Non-pigmented ciliary epithelial cell (primary cell): ENCODE data around the gene STEAP4.
"Not testable (repeated sequence)": the region's sequence is repeated elsewhere in the genome, so short reads cannot be mapped to it uniquely, and the experiment has no call there.

Experiments used
- DNase-seq: peaks from one replicate; pipeline ENCODE4 v3.0.0-alpha.2; 2010; ENCODE audit warnings: low read depth

The STEAP4 gene

DNA sequence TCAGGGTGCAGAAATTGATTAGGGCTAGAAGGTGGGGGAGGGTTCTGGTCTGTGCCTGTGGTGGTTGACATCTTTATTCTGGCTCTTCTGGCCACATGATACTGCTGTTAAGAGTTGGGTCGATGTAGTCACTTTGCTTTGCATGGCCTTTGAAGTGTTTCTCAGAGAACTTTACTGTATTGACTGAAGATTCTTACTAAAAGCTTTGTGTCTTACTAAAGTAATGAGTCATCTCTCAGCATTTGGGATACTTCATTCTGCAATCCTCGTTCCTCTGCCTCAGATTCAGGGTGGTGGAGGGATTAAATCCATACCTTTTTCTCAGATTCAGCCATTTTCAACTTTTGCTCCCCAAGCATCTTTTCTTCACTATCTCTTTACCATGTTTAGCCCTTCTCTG lies 38.6 kb downstream of the STEAP4 start:
- no peak for DNase-seq

DNA sequence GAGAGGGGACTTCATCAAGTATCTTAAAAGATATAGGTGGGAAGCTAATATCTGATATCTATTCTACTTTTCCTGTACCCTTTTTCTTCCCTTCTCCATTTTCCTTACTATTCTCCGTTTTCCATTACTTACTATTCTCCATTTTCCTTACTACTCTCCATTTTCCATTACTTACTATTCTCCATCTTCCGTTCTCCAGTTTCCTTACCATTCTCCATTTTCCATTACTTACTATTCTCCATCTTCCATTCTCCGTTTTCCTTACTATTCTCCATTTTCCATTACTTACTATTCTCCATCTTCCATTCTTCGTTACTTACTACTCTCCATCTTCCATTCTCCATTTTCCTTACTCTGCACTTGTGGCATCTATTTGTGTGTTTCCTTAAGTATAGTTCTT lies 39.3 kb downstream of the STEAP4 start:
- DNase-seq: no peak

DNA sequence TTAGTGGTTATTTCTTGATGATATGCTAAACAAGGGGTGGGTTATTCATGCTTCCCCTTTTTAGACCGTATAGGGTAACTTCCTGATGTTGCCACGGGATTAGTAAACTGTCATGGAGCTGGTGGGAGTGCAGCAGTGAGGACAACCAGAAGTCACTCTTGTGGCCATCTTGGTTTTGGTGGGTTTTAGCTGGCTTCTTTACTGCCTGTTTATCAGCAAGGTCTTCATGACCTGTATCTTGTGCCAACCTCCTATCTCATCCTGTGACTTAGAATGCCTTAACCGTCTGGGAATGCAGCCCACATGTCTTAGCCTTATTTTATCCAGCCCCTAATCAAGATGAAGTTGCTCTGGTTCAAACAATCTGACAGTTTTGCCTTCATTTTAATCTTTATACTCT lies 41.7 kb downstream of the STEAP4 start:
- DNase-seq: not testable (repeated sequence)

DNA sequence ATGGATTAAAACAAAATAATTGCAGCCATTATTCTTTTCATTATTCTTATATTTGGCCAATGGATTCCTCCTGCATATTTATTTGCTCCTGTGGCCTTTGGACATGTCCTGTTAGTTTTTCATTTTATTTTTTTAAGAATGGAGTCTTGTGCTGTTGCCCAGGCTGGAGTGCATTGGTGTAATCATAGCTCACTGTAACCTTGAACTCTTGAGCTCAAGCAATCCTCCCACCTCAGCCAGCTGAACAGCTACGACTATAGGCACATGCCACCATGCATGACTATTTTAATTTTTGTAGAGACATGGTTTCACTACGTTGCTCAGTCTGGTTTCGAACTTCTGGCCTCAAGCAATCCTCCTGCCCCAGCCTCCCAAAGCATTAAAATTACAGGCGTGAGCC lies 44.1 kb downstream of the STEAP4 start:
- DNase-seq: no peak

DNA sequence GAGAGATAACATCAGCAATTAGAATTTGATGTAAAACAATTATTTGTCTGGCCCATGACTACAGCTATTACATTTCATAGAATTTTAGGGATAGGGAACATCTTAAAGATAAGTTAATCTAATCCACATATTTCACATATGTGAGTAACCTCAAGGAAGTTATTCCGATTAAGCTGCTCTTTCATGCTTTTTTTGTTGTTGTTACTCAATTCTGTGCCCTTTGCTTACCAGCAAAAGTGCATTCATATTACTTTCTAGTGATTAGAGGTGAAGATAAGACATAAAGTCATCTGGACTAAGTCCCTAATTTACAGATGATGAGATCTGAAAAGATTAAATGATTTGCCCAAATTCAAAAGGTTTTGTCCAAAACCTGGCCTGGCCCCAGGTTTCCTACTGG lies 46.0 kb downstream of the STEAP4 start:
- no peak for DNase-seq

DNA sequence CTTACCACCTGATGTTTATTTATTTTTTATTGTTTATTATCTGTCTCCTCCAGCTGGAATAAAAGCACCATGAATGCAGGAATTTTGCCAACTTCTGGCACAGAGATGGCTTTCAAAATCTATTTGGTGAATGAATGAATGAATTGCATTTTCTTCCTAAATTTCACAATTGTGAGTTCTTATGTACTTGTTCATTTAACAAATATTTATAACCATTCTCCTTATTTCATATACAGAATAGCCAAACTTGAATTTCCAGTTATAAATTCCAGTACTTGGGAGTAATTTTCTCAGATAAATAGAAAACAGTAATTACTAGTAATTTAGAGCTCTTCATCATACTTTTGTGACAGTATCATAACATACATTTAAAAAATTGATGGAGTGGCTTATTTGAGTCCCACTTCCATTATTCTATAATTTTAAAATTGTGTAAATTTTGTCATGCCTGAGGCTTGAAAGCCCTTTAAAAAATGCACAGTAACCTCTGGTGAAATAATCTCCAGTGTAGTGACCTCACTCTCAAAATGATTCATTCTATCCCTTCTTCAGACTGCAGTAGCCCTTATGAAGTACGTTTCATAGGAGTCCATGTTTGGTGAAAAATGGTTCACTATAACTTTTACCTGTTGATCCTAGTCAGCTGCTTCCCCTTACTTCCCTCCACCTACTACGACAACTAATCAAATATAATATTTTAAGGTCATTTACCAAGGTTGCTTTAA lies 46.9 kb downstream of the STEAP4 start:
- DNase-seq: no peak

DNA sequence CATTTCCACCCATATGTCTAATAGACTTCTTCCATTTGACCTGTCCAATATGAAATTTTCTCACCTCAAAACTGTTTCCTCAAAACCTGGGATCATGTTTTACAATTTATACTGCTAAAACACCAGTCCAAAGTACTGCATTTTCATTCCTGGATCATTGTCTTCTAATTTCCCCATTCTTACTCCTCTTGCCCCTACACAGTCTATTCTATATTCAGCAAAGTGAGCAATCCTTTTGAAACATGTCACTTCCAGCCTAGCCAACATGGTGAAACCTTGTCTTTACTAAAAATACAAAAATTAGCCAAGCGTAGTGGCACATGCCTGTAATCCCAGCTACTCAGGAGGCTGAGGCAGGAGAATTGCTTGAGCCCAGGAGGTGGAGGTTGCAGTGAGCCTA lies 48.4 kb downstream of the STEAP4 start:
- not testable (repeated sequence) for DNase-seq

DNA sequence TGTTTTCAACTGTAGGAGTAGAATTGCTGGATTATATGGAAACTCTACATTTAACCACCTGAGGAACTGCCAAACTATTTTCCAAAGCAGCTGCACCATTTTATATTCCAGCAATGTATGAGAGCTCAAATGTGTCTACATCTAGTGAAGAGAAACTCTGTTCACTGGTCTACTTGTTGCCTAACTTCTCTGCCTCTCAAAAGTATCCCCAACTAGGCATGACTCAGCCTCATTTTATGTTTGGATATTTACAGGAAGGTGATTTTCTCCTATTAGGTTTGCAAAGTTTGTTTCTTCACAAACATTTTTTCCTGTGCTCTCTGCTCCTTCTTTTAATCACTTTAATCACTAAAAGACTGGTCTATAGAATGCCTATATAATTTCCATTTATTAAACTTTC lies 49.8 kb downstream of the STEAP4 start:
- no peak for DNase-seq

DNA sequence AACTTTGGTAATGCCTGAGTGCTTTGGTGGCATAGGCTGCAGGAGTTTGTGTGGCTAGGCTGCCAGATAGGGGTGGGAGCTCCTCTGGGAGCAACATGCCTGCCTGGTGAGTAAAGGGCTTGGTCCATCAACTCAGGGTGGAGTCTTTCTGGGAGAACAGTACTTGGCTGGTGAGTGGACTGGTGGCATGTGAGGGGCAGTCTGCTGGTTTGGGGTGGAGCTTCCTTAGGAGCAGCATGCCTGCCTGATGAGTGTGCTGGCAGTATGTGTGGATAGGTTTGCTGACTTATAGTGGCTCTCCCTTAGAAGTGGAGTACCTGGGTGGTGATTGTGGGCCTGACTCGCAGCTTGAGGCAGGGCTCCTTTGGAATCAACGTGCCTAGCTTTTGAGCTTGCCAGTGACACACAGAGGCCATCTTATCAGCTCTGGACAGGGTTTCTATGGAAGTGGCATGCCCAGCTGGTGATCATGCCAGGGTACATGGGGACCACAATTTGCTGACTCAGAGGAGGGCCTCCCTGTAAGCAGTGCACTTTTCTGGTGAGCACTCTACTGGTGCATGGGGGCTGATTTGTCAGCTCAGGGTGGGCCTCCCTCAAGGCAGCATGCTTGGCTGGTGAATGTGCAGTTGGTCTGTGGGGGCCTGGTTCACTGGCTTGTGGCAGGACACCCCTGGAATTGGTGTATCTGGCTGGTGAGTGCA lies 51.8 kb downstream of the STEAP4 start:
- no peak for DNase-seq

DNA sequence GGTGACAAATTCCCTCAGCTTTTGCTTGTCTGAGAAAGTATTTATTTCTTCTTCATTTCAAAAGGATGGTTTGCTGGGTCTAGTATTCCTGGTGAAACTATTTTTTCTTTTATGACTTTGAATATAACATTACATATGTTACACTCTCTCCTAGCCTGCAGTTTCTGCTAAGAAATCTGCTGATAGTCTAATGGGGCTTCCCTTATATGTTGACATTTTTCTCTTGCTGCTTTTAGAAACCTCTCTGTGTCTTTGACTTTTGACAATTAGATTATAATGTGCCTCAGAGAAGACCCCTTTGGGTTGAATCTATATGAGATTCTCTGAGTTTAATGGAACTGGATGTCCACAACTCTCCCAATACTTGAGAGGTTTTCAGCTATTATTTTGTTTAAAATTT lies 53.1 kb downstream of the STEAP4 start:
- DNase-seq: no peak

DNA sequence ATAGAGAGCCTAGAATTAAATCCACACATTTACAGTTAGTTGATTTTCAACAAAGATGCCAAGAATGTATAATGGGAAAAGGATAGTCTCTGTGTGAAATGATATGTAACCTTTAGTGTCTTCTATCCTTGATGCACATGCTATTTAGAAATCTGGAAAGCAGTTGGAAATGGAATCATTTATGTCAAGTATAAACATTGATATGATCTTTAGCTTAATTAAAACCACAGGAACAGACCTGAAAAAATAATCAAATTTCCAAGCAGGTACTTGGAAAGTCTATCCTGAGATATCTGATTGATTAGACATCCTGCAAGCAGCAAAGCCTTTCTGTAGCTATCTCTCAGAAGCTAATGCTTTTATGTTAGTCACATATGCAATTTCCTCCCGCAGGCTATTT lies 62.4 kb downstream of the STEAP4 start:
- DNase-seq: no peak

DNA sequence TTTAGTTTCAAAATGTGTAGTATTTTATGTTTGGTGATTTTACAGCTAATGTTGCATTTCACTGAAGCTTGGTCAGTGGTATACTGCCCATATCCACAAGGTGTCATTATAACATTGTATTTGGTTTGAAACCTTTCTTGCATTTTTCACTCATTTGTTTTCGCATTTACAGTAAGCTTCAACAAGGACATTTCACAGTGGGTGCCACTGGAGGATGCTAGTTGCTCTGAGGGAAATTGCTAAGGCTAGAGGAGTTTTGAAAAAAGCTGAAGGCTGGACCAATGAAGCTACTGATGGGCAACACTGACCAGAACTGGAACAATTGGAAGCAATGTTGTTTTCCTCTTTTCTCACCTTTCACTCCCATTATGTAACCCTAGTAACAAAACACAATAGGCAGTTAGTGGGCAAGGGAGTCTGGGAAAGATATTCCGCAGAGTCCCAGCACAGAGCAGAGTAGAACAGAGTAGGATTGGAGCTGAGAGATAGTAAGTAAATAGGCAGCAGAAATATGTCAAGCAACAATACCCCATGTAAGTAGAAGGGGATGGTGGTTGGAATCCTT lies 63.3 kb downstream of the STEAP4 start:
- DNase-seq: no peak

DNA sequence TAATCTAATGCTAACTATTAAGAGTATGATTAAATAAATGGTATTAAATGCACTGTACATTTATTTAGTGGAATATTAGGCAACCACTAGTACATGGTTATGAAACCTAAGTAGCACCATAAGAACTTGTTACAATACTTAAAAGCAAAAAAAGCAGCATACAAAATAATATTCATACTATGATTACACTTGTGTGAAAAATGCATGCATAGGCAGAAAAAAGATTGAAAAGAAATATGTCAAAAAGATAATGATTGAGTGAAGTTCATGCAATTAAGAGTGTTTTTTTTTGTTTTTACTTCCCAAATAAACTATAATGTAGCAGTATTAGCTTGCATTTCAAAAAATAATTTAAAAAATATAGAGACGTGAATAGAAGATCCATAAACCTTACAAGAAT lies 66.8 kb downstream of the STEAP4 start:
- no peak for DNase-seq

DNA sequence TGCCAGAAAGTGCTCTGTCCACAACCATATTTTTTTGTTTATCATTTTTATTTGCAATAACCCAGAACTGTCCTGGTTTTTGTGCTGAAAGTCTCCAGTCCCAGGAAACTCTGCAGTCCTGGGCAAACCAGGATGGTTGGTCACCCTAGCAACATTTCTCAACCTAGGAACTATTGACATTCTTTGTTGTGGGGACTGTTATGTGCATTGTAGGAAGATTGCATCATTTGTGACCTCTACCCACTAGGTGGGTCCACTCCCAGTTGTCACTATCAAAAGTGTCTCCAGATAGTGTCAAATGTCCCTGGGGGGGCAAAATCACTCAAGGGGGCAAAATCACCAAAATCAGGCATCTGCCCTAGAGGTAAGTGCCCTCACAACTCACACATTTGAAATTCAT lies 72.9 kb downstream of the STEAP4 start:
- no peak for DNase-seq

DNA sequence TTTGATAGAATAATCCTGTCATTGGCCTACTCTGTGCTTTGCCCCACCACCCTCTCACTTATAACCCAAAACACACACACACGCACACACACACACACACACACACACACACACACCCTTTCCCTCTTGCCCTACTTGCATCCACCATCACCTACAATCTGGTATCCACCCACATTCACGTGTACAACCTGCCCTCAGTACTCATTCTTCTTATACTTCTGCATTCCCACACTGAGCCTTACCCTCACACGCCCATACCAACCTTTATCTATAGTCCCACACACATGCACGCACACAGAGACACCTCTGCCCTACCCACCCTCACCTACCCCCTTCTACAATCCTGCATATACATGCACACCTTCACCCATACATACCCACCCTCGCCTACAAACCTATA lies 76.0 kb downstream of the STEAP4 start:
- no peak for DNase-seq

DNA sequence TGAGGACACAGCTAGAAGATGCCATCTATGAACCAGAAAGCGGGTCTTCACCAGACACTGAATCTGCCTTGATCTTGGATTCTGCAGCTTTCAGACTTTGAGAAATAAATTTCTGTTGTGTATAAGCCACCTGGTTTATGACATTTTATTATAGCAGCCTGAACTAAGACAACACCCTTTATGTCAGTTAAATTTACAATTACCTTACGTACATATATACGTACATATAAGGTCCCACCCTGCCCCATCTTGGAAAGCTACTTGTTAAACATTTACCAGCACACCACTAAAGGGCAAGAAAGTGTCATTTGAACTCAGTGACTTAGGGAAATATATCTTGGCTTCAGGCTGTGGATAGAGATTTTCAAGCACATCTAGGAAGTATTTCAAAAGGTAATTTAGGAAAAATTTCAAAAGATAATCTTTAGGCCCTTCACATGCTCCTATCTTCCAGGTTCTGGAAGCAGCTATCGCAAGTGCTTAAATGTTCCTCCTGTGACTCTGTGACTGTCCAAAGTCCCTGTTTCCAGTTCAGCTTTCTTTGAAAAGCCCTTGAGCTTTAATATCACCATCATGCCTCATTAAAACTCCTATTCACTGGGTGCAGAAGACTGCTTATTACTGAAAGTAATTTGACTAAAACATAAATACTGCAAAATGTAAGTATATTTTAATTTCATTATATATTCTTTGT lies 77.2 kb downstream of the STEAP4 start:
- no peak for DNase-seq

DNA sequence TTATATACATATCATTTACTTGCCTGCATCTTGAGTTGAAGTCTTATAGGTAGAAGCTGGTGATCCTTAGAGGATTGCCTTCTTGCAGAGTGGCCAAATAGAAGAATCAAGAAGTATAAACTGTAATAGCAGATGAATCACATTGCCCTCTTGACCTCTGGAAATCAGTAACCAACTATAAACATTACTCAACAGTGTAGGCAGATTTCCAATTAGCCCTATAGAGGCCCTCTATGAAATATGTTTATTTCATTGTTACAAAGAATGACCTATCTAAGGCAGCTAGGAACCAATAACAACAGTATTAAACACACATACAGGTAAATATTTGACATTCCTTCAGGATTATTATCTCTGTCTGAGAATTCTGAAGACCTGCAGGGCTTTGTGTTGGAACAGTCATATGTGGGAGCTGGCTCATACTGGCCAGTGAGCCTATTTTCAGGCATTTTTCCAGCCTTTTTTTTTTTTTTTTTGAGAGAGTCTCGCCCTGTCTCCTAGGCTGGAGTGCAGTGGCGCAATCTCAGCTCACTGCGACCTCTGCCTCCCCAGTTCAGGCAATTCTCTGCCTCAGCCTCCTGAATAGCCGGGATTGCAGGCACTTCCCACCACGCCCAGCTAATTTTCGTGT lies 79.7 kb downstream of the STEAP4 start:
- no peak for DNase-seq

DNA sequence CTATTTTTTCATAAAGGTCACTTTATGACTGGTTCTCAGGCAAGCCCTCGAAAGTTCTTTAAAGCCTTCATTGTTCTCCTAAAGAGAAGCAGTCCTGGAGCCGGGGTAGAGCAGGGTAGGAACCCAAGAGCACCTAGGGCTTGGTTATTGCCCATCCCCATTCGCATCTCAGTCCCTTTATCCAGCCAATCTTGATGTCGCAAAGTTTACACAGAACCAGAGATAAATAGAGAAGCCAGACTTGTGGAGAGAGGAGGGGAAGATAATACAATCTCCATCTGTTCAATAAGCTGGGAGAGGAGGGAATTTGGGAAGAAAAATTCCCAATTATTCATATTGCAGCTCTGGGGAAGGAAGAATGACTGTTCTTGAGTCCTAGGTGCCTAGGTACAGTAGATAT lies 80.5 kb downstream of the STEAP4 start:
- no peak for DNase-seq

DNA sequence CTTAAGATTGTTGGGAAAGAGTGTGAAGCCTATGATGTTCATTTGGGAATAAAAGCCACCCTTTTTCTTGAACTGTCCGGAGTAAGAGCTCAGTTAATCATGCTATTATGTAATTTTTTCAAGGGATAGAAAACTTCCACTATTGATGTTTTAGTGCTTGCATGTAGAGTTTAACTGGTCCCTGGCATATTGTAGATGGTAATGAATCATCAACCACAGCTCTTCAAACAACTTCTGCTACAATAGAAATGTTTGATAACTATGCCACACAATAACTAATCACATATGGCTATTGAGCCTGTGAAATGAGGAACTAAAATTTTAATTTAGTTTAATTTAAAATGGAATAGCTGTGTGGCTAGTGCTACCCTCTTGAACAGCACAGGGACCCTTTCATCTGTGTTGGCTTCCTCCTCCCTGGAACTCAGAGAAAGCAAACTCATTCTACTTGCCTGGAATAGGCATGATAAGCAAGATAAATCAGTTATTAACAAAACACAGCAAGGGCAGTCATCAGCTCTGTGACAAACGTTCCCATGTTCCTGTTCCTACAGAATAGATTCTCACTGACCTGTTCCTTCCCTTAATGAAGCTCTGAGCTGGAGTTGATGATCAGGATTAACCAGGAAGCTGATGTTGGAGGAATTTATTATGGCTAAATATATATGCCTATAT lies 82.0 kb downstream of the STEAP4 start:
- no peak for DNase-seq

DNA sequence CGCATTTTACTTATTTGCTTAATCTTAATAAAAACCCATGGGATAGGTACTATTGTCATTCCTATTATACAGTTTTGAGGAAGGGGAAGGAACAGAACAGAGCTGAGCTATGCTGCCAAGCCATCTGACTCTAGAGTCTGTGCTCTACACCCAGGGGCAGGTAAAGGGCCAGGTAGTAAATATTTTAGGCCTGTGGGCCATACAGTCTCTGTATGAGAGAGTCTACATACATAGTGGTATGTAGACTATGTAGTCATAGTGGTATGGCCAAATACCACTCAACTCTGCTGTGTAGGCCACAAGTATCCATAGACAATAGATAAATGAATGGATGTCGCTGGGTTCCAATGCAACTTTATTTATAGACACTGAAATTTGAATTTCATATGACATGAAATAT lies 83.4 kb downstream of the STEAP4 start:
- DNase-seq: no peak
